ENCODE data around the gene RFNG.

Gene RFNG

GRCh38 chr17:82025401-82026107 lies 26.1 kb downstream of the RFNG start:
- no peak for DNase-seq

- no peak for DNase-seq
Measured at GRCh38 chr17:82024859-82025258, 26.8 kb downstream of the RFNG start.

- peak; percentile 33 to 75 (median 62) for DNase-seq
Measured at GRCh38 chr17:82023447-82024241, 28.0 kb downstream of the RFNG start.

GRCh38 chr17:82022981-82023446 lies 28.6 kb downstream of the RFNG start, which contains the start of gene LRRC45:
Gene LRRC45, plus strand, starts transcription at chr17:82023305. Its CDS starts 339 bp downstream, at chr17:82023644.
- peak; percentile 100 for DNase-seq

GRCh38 chr17:82022310-82022980 lies 29.2 kb downstream of the RFNG start, which contains the start of gene CENPX:
Gene CENPX, minus strand, starts transcription at chr17:82022878. Its CDS starts 17 bp downstream, at chr17:82022861.
- no peak for DNase-seq

GRCh38 chr17:82021900-82022309 lies 29.7 kb downstream of the RFNG start:
- peak in 1 of 4 experiments; percentile 41 for DNase-seq

- peak; percentile 73 to 85 (median 75) for DNase-seq
Measured at GRCh38 chr17:82021107-82021899, 30.3 kb downstream of the RFNG start.

GRCh38 chr17:82020572-82021106 lies 31.0 kb downstream of the RFNG start:
- no peak for DNase-seq

GRCh38 chr17:82019690-82020571 lies 31.7 kb downstream of the RFNG start:
- DNase-seq = peak; percentile 69 to 89 (median 76)

GRCh38 chr17:82018989-82019689 lies 32.5 kb downstream of the RFNG start:
- DNase-seq = no peak

- DNase-seq = no peak
Measured at GRCh38 chr17:82018152-82018988, 33.2 kb downstream of the RFNG start.

GRCh38 chr17:82017612-82018151 lies 33.9 kb downstream of the RFNG start:
- DNase-seq = no peak

GRCh38 chr17:82016875-82017459 lies 34.6 kb downstream of the RFNG start:
- no peak for DNase-seq

GRCh38 chr17:82016061-82016874 lies 35.3 kb downstream of the RFNG start:
- no peak for DNase-seq

- no peak for DNase-seq
Measured at GRCh38 chr17:82015311-82015971, 36.2 kb downstream of the RFNG start.

GRCh38 chr17:82014971-82015310 lies 36.7 kb downstream of the RFNG start:
- no peak for DNase-seq

- no peak for DNase-seq
Measured at GRCh38 chr17:82014432-82014831, 37.2 kb downstream of the RFNG start.

All from suppressor macrophage (primary cell).